ENCODE data around the gene SZT2.

- TF ChIP-seq GATA2 (IDR thresholded peaks at IDR 0.05; ENCODE audit: low read depth, low read length) = no peak
- TF ChIP-seq GATA3 (IDR thresholded peaks at IDR 0.05; ENCODE audit: low read depth, low read length) = no peak
Observed at GRCh38 chr1:43398227-43398626, 8.5 kb downstream of the SZT2 start.
